PC-9 (cell line): ENCODE data around the gene RHBDD2. TPM values are rescaled to one million over a fixed set of nuclear protein-coding genes. Genes with fewer than 3 reads are reported as not detected.

Experiments used
- BruUV-seq: library from RNA; stranded (reverse); fragments of 400-500 nt; replicated peaks from 2 replicates; lab custom pipeline; 2021; lab: Mats Ljungman, UMichigan
- CTCF ChIA-PET: fragments of 300-600 bp; sonication (Branson Sonifier 250); formaldehyde crosslinking; loops from one replicate; lab custom pipeline; 2022; ENCODE audit warnings: antibody characterized with exemption; lab: Charles Lee
- POLR2A ChIA-PET: fragments of 300-600 bp; sonication (Branson Sonifier 250); formaldehyde crosslinking; loops from one replicate; lab custom pipeline; 2022; ENCODE audit warnings: antibody characterized with exemption; ENCODE audit not compliant: unreplicated experiment; lab: Charles Lee
- DNase-seq, 2 experiments: peaks; one replicate each; pipeline versions ENCODE4 v3.0.0 to v3.0.0-alpha.2; 2015 to 2022; ENCODE audit warnings: mixed read lengths in 1 of 2
- H2AFZ ChIP-seq: fragments of 200-600 bp; sonication (generic); 2 replicates; pipeline ENCODE4 v1.8.1; 2017; ENCODE audit warnings: antibody characterized with exemption
- H3F3A ChIP-seq: fragments of 200-600 bp; sonication (generic); 2 replicates; pipeline ENCODE4 v1.8.1; 2017; ENCODE audit warnings: antibody characterized with exemption, mild to moderate bottlenecking, low read depth; ENCODE audit not compliant: insufficient read depth
- H3K27ac ChIP-seq: fragments of 200-600 bp; sonication (generic); 2 replicates; pipeline ENCODE4 v1.6.1; 2016; ENCODE audit warnings: mixed run types
- H3K27me3 ChIP-seq: fragments of 200-600 bp; sonication (generic); 2 replicates; pipeline ENCODE4 v1.6.1; 2016; ENCODE audit warnings: low read depth, mixed run types; ENCODE audit not compliant: insufficient read depth
- H3K36me3 ChIP-seq: fragments of 200-600 bp; sonication (generic); 2 replicates; pipeline ENCODE4 v1.6.1; 2016; ENCODE audit warnings: low read depth, mixed run types
- H3K4me1 ChIP-seq: fragments of 200-600 bp; sonication (generic); replicated peaks from 2 replicates; pipeline ENCODE4 v1.6.1; 2016; ENCODE audit warnings: mixed run types; ENCODE audit not compliant: insufficient read depth
- H3K4me2 ChIP-seq: fragments of 200-600 bp; sonication (generic); 2 replicates; pipeline ENCODE4 v1.6.1; 2017; ENCODE audit warnings: mixed run types
- H3K4me3 ChIP-seq: fragments of 200-600 bp; sonication (generic); 2 replicates; pipeline ENCODE4 v1.6.1; 2016; ENCODE audit warnings: mixed run types
- H3K79me2 ChIP-seq: fragments of 200-600 bp; sonication (generic); 2 replicates; pipeline ENCODE4 v1.6.1; 2017; ENCODE audit warnings: low read depth, mixed run types
- H3K9me2 ChIP-seq: fragments of 200-600 bp; sonication (generic); 2 replicates; pipeline ENCODE4 v1.8.1; 2017; ENCODE audit warnings: mild to moderate bottlenecking; ENCODE audit not compliant: insufficient read depth
- H3K9me3 ChIP-seq: fragments of 200-600 bp; sonication (generic); 2 replicates; pipeline ENCODE4 v1.8.1; 2016; ENCODE audit warnings: low read depth; ENCODE audit not compliant: insufficient read depth
- H4K20me1 ChIP-seq: fragments of 200-600 bp; sonication (generic); 2 replicates; pipeline ENCODE4 v1.8.1; 2017; ENCODE audit not compliant: insufficient read depth
- EZH2 ChIP-seq: fragments of 200-600 bp; sonication (generic); IDR thresholded peaks from 2 replicates; pipeline ENCODE4 v1.8.0; 2017; ENCODE audit warnings: antibody characterized with exemption, low read depth
- intact Hi-C: fragments of 100-400 bp; cut with micrococcal nuclease; formaldehyde crosslinking; loops from one replicate; pipeline ENCODE4 v1.10.0; 2022; ENCODE audit not compliant: unreplicated experiment
- total RNA-seq: library from RNA; stranded (reverse); gene quantifications from 2 replicates; pipeline ENCODE4 v1.2.3, GENCODE V29; 2021
- TF ChIP-seq, protein P1 (sequence below): fragments of 200-600 bp; sonication (generic); conservative IDR thresholded peaks from 2 replicates; pipeline ENCODE4 v1.6.1; 2017; ENCODE audit warnings: mixed run types, antibody characterized with exemption, mild to moderate bottlenecking, moderate library complexity

RHBDD2 gene
- total RNA-seq, 1 experiment from 2014 or later = 71.7 TPM

DNA sequence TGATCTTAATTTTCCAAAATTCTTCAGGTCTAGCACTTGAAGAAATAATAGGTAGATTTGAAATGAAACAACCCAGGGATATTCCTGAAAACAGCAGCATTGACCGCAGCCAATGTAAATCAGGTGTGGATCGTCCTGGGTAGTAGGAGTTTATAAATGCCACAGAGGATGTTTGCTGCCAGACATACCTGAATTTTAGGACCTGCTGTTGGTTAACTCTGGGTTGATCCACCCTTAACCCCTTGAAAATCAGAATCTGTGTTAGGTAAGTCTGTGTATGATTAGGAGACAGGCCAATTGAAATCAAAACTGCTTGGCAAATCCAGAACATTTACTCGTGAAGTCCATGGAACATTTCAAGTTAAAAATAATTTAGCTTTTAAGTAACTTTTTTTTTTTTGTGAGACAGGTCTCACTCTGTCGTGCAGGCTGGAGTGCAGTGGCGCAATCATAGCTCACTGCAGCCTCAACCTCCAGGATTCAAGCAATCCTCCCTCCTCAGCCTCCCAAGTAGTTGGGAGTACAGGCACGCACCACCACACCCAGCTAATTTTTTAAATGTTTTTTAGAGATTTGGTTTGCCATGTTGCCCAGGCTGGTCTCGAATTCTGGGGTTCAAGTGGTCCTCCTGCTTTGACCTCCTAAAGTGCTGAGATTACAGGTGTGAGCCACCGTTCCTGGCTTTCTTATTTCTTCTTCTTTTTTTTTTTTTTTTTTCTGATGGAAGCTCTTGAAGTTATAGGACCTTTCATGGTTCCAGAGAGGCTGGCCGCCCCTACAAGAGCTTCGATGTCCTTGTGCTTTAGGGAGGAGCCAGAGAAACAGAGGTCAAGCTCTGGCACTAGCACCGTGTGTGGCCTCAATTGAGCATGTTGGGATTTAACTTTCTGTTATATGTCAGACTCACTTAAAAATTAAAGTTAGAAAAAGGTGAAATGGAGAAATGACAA is 38.1 kb downstream of the RHBDD2 start:
- peak overlapping the region; percentile 96 for H3K4me2 ChIP-seq
- CTCF ChIA-PET = interaction anchor here (0.6 to 1.1 kb wide), 2 partner anchors 15 to 40 kb away, joined by 3 read pairs; no protein-coding TSS in a partner anchor

DNA sequence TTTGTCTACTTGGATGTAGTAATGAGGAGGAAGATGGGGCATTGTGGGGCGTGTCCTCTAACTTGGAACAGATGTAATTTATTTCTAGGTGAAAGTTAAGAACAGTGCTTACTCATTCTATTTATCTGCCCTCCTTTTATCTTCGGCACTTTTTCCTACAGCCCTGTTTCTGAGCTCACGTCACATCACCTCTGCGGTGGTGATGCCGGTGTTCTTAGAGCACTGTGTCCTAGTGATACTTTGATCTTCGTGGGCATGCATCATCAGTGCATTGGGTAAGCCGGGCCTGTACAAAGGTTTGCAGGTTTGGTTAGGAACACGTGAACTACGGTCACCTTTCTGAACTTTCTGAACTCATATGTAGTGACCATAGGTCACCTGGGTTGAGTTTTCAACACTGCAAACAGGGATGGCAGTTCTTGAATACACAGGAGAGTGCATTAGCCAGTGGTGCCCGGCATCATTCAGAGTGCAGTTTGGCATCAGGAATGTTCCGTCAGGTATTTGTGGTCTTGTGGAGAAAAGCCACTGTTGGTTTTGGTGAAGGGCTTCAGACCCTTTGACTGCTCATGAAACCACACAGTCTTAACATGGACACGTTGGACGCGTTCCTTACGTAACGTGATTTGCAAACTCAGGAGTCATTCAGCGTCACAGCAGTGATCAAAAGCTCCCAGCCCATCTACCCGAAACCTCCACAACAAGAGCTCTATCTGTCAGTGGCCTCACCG is 41.8 kb downstream of the RHBDD2 start:
- Histone ChIP-seq H3K4me3 (no peak overlapping the region), H3F3A (peaks cover 6% of the 10 kb centered on the region), H3K9me3 (no peaks in the 10 kb centered on the region), H3K27me3 (no peaks in the 10 kb centered on the region), H3K79me2 (peaks cover 76% of the 10 kb centered on the region), H3K9me2 (no peaks in the 10 kb centered on the region), H3K4me1 (peaks cover 31% of the 10 kb centered on the region), H3K36me3 (no peaks in the 10 kb centered on the region), H3K27ac (no peak overlapping the region), H2AFZ (no peak overlapping the region), H3K4me2 (peak overlapping the region; percentile 33; the same call in 1 of the 2 replicates), H4K20me1 (peaks cover 3% of the 10 kb centered on the region)
- CTCF ChIA-PET = no interaction called here
- no TSS peak for BruUV-seq
- intact Hi-C loops = no loop called here
- no peak for TF ChIP-seq EZH2
- TF ChIP-seq, protein P1, sequence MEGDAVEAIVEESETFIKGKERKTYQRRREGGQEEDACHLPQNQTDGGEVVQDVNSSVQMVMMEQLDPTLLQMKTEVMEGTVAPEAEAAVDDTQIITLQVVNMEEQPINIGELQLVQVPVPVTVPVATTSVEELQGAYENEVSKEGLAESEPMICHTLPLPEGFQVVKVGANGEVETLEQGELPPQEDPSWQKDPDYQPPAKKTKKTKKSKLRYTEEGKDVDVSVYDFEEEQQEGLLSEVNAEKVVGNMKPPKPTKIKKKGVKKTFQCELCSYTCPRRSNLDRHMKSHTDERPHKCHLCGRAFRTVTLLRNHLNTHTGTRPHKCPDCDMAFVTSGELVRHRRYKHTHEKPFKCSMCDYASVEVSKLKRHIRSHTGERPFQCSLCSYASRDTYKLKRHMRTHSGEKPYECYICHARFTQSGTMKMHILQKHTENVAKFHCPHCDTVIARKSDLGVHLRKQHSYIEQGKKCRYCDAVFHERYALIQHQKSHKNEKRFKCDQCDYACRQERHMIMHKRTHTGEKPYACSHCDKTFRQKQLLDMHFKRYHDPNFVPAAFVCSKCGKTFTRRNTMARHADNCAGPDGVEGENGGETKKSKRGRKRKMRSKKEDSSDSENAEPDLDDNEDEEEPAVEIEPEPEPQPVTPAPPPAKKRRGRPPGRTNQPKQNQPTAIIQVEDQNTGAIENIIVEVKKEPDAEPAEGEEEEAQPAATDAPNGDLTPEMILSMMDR = no peak
- DNase-seq = peak in 1 of 2 experiments; percentile 17
- POLR2A ChIA-PET = no interaction called here

More for the DNA sequence above, 38.1 kb downstream of the RHBDD2 start:
- no peak for TF ChIP-seq EZH2
- H3K9me2 ChIP-seq = no peaks in the 10 kb centered on the region
- H3K36me3 ChIP-seq = no peaks in the 10 kb centered on the region
- H2AFZ ChIP-seq = no peak overlapping the region
- BruUV-seq = no TSS peak
- H3K27me3 ChIP-seq = no peaks in the 10 kb centered on the region
- DNase-seq = no peak
- peaks cover 3% of the 10 kb centered on the region; the same call in 1 of the 2 replicates for H4K20me1 ChIP-seq
- POLR2A ChIA-PET = interaction anchor here (0.5 to 0.6 kb wide), 2 partner anchors 31 to 37 kb away, joined by 3 to 4 read pairs; no protein-coding TSS in a partner anchor
- no peaks in the 10 kb centered on the region; the same call in 1 of the 2 replicates for H3F3A ChIP-seq
- H3K4me1 ChIP-seq = peaks cover 37% of the 10 kb centered on the region
- H3K9me3 ChIP-seq = no peaks in the 10 kb centered on the region
- H3K4me3 ChIP-seq = peak overlapping the region; percentile 68
- intact Hi-C loops = no loop called here
- no peak overlapping the region for H3K27ac ChIP-seq
- H3K79me2 ChIP-seq = peaks cover 74% of the 10 kb centered on the region

DNA sequence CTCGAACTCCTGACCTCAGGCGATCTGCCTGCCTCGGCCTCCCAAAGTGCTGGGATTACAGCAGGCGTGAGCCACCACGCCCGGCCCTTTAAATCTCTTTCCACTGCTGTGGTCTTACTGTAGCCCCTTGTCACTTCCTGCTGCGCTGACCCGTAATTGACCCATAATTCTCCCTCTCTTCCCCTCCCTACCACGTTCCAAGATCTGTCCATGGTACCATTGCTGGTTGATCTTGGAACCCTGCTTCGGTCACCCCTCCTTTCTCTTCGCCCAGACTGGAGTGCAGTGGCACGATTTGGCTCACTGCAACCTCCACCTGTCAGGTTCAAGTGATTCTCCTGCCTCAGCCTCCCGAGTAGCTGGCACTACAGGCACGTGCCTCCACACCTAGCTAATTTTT is 42.6 kb downstream of the RHBDD2 start:
- Histone ChIP-seq H3F3A (peaks cover 6% of the 10 kb centered on the region), H3K4me1 (peaks cover 24% of the 10 kb centered on the region), H2AFZ (no peak overlapping the region), H4K20me1 (peaks cover 3% of the 10 kb centered on the region), H3K4me2 (no peak overlapping the region), H3K9me2 (no peaks in the 10 kb centered on the region), H3K27me3 (no peaks in the 10 kb centered on the region), H3K27ac (no peak overlapping the region), H3K4me3 (no peak overlapping the region), H3K9me3 (no peaks in the 10 kb centered on the region), H3K36me3 (no peaks in the 10 kb centered on the region), H3K79me2 (peaks cover 72% of the 10 kb centered on the region)
- TF ChIP-seq, protein P1 = no peak
- TF ChIP-seq EZH2 = no peak
- POLR2A ChIA-PET = no interaction called here
- no TSS peak for BruUV-seq
- intact Hi-C loops = no loop called here
- no peak for DNase-seq
- CTCF ChIA-PET = interaction anchor here (0.6 kb wide), 2 partner anchors 17 to 25 kb away, joined by 4 to 12 read pairs; no protein-coding TSS in a partner anchor
